CD8-positive, alpha-beta memory T cell (primary cell): Measurements from ENCODE around the gene COLEC11. TPM values are rescaled to one million over a fixed set of nuclear protein-coding genes. Genes with fewer than 3 reads are reported as not detected.
A peak's percentile ranks its signal among the peaks of the same experiment; 100 is the strongest.
"Not testable (repeated sequence)": the region's sequence is repeated elsewhere in the genome, so short reads cannot be mapped to it uniquely, and the experiment has no call there.

ENCODE experiments used
- CTCF ChIA-PET: fragments of 350-600 bp; sonication (Branson Sonifier 250); formaldehyde crosslinking; loops from one replicate; lab custom pipeline; 2021; ENCODE audit warnings: antibody characterized with exemption; lab: Charles Lee
- POLR2A ChIA-PET: fragments of 350-600 bp; sonication (Branson Sonifier 250); formaldehyde crosslinking; loops from one replicate; lab custom pipeline; 2021; ENCODE audit warnings: antibody characterized with exemption; lab: Charles Lee
- DNase-seq, 5 donors: peaks; one replicate each; pipeline versions ENCODE4 v3.0.0 to v3.0.0-alpha.2; 2020 to 2022; ENCODE audit warnings: mixed read lengths in 1 of 5
- H3K27ac ChIP-seq: one replicate; pipeline ENCODE4 v1.7.0; 2013; ENCODE audit warnings: low read depth, mild to moderate bottlenecking, low read length, moderate library complexity
- H3K27me3 ChIP-seq: 2 replicates; pipeline ENCODE4 v1.7.0; 2013; ENCODE audit warnings: low read length, mild to moderate bottlenecking; ENCODE audit not compliant: insufficient read depth, poor library complexity, severe bottlenecking
- H3K36me3 ChIP-seq: 2 replicates; pipeline ENCODE4 v1.7.0; 2013; ENCODE audit warnings: mild to moderate bottlenecking, low read length, moderate library complexity; ENCODE audit not compliant: insufficient read depth
- H3K4me1 ChIP-seq: 2 replicates; pipeline ENCODE4 v1.7.0; 2013; ENCODE audit warnings: mild to moderate bottlenecking, low read length, moderate library complexity; ENCODE audit not compliant: insufficient read depth
- H3K4me3 ChIP-seq: 2 replicates; pipeline ENCODE4 v1.7.0; 2013; ENCODE audit warnings: mild to moderate bottlenecking, low read length
- H3K9me3 ChIP-seq: 2 replicates; pipeline ENCODE4 v1.7.0; 2013; ENCODE audit warnings: mild to moderate bottlenecking, low read length
- H3K27ac Mint-ChIP-seq, 8 donors: one replicate each; pipeline ENCODE4 v1.8.0; 2020 to 2021; ENCODE audit warnings: mixed read lengths in 8 of 8, mild to moderate bottlenecking in 6 of 8, inconsistent platforms in 3 of 8, moderate library complexity in 3 of 8
- H3K27me3 Mint-ChIP-seq, 2 donors: one replicate each; pipeline ENCODE4 v1.8.0; 2020 to 2021; ENCODE audit warnings: mixed read lengths in 2 of 2, mild to moderate bottlenecking in 1 of 2, moderate library complexity in 1 of 2
- H3K36me3 Mint-ChIP-seq, 3 donors: one replicate each; pipeline ENCODE4 v1.8.0; 2020 to 2021; ENCODE audit warnings: mixed read lengths in 3 of 3, inconsistent platforms in 1 of 3, mild to moderate bottlenecking in 1 of 3
- H3K4me1 Mint-ChIP-seq, 3 donors: one replicate each; pipeline ENCODE4 v1.8.0; 2020 to 2021; ENCODE audit warnings: mixed read lengths in 3 of 3, inconsistent platforms in 1 of 3, mild to moderate bottlenecking in 1 of 3
- H3K4me3 Mint-ChIP-seq, 7 donors: one replicate each; pipeline ENCODE4 v1.8.0; 2020 to 2021; ENCODE audit warnings: mixed read lengths in 7 of 7, mild to moderate bottlenecking in 6 of 7, moderate library complexity in 4 of 7, inconsistent platforms in 2 of 7
- H3K9me3 Mint-ChIP-seq, 5 donors: one replicate each; pipeline ENCODE4 v1.8.0; 2020 to 2022; ENCODE audit warnings: mixed read lengths in 5 of 5, mild to moderate bottlenecking in 3 of 5, moderate library complexity in 2 of 5, inconsistent platforms in 1 of 5
- polyA plus RNA-seq: library from polyadenylated mRNA; unstranded; fragments of 300-500 nt; fragmentation: Illumina TruSeq; gene quantifications from one replicate; pipeline ENCODE4 v1.2.3, GENCODE V29; 2021
- total RNA-seq, 2 experiments: library from RNA; stranded (reverse); gene quantifications; one replicate each; pipeline ENCODE4 v1.2.3, GENCODE V29; 2021

Gene COLEC11
- total and polyA plus RNA-seq, 3 experiments from 2014 or later: 0.24 to 0.29 TPM; not detected in 1

DNA sequence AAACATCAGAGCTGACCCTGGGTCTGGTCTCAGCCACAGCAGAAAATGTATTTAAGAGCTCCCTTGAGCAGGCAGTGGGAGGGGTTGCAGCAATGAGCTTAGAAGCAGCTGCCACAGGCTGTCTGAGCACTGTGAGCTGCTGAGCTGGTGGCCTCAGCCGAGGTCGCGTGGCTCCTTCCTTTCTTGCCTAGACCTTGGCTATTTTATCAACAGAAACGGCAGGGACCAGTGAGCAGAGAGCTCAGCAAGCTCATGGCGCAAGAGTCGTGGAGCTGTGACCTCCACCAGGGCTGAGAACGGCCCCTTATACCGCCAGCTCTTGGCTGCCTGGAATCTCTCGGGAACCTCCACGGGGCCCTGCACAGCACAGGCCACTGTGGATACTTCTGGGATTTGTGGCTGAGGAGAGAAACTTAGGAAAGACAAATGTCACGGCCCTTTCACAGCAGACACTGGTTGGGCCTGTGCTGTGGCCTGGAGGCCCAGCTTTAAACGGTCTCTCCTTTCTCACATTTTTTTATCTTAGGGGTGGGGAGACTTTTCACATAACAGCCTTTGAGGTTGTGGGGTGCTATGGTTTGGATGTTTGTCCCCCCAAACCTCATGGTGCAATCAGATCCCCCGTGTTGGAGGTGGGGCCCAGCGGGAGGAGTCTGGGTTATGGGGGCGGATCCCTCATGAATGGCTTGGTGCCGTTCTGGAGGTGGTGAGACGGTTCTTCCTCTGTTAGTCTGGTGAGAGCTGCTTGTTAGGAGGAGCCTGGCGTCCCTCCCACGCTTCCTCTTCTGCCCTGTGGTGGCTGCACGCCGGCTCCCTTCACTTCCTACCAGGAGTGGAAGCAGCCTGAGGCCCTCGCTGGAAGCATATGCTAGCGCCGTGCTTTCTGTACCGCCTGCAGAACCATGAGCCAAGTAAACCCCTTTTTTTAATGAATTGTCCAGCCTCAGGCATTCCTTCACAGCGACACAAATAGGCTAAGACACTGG is 64.8 kb downstream of the COLEC11 start:
- Mint-ChIP-seq H3K27ac (peak overlapping the region in 2 of 8 donors; percentile 58 to 63), H3K9me3 (no peaks in the 10 kb centered on the region), H3K4me1 (peaks cover 3 to 12% (median 4%) of the 10 kb centered on the region in 3 donors), H3K27me3 (no peaks in the 10 kb centered on the region), H3K36me3 (no peaks in the 10 kb centered on the region), H3K4me3 (no peak overlapping the region)
- Histone ChIP-seq H3K36me3 (no peaks in the 10 kb centered on the region), H3K27ac (no peak overlapping the region), H3K27me3 (no peaks in the 10 kb centered on the region), H3K4me1 (no peaks in the 10 kb centered on the region), H3K9me3 (no peaks in the 10 kb centered on the region), H3K4me3 (no peak overlapping the region)
- POLR2A ChIA-PET: no interaction called here
- CTCF ChIA-PET: interaction anchor here (0.6 kb wide), 1 partner anchor 8 kb away, joined by 3 read pairs; no protein-coding TSS in a partner anchor
- no peak for DNase-seq

DNA sequence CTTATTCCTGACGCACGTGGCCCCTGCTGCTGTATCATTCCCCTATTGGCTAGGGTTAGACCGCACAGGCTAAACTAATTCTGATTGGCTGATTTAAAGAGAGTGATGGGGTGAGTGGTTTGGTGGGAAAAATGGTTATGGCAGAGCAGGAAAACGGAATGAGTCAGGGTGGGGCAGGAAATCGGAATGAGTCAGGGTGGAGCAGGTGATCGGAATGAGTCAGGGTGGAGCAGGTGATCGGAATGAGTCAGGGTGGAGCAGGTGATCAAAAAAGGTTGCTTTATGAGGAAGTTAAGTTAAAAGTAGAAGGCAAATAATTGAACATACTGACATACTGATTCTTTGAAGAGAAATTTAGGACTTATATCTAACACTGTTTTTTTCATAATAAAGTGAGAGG is 65.7 kb downstream of the COLEC11 start:
- H3K4me1 ChIP-seq, H3K9me3 Mint-ChIP-seq, H3K27ac ChIP-seq, H3K4me3 Mint-ChIP-seq, H3K9me3 ChIP-seq, DNase-seq, H3K27me3 ChIP-seq, H3K4me3 ChIP-seq, H3K36me3 ChIP-seq, POLR2A ChIA-PET, H3K36me3 Mint-ChIP-seq, H3K27me3 Mint-ChIP-seq: not testable (repeated sequence)
- Mint-ChIP-seq H3K4me1 (peaks cover 3 to 12% (median 4%) of the 10 kb centered on the region in 3 donors), H3K27ac (peak overlapping the region in 3 of 8 donors; percentile 2 to 91 (median 4))
- CTCF ChIA-PET: interaction anchor here (1.0 kb wide), 1 partner anchor 10 kb away, joined by 3 read pairs; no protein-coding TSS in a partner anchor

- H3K4me1 Mint-ChIP-seq: peaks cover 3 to 12% (median 4%) of the 10 kb centered on the region in 3 donors
- Histone ChIP-seq H3K4me3 (no peak overlapping the region), H3K27me3 (no peaks in the 10 kb centered on the region), H3K27ac (no peak overlapping the region), H3K36me3 (no peaks in the 10 kb centered on the region), H3K9me3 (no peaks in the 10 kb centered on the region), H3K4me1 (no peaks in the 10 kb centered on the region)
- POLR2A ChIA-PET: no interaction called here
- DNase-seq: no peak
- no peaks in the 10 kb centered on the region for H3K36me3 Mint-ChIP-seq
- H3K9me3 Mint-ChIP-seq: no peaks in the 10 kb centered on the region
- H3K27me3 Mint-ChIP-seq: no peaks in the 10 kb centered on the region
- CTCF ChIA-PET: interaction anchor here (1.0 kb wide), 1 partner anchor 11 kb away, joined by 3 read pairs; no protein-coding TSS in a partner anchor
- no peak overlapping the region for H3K4me3 Mint-ChIP-seq
- no peak overlapping the region for H3K27ac Mint-ChIP-seq
Measured at GRCh38 chr2:3661149-3661660, 66.3 kb downstream of the COLEC11 start.

- no peak for DNase-seq
- ChIA-PET POLR2A (no interaction called here), CTCF (no interaction called here)
- Mint-ChIP-seq H3K27me3 (no peaks in the 10 kb centered on the region), H3K36me3 (no peaks in the 10 kb centered on the region), H3K4me1 (peaks cover 3 to 12% (median 4%) of the 10 kb centered on the region in 3 donors), H3K4me3 (no peak overlapping the region), H3K9me3 (no peaks in the 10 kb centered on the region), H3K27ac (peak overlapping the region in 1 of 8 donors; percentile 43)
- no peaks in the 10 kb centered on the region for H3K4me1 ChIP-seq
- no peaks in the 10 kb centered on the region for H3K9me3 ChIP-seq
- H3K27me3 ChIP-seq: no peaks in the 10 kb centered on the region
- no peaks in the 10 kb centered on the region for H3K36me3 ChIP-seq
- no peak overlapping the region for H3K4me3 ChIP-seq
- no peak overlapping the region for H3K27ac ChIP-seq
Measured at GRCh38 chr2:3662239-3662638, 67.3 kb downstream of the COLEC11 start.

DNA sequence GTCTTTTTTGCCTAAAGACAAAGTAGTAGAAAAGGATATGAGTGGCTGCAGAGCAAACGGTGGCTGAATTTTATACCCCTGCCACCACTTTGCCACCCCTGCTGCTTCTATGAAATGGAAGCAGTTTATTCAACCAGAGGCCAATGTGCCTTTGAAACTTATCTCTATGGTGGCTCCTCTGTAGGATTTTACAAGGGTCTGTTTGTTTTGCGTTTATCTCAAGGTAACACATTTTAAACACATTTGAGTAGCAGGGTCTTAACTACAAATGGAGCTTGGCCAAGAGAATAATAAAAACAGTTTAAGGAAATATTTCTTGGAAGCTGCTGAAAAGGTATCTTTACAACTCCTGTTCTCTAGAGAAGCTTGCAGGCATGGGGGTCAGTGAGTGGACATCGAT is 69.2 kb downstream of the COLEC11 start:
- no peaks in the 10 kb centered on the region for H3K36me3 Mint-ChIP-seq
- no peak overlapping the region for H3K27ac ChIP-seq
- no peak overlapping the region for H3K4me3 ChIP-seq
- H3K27ac Mint-ChIP-seq: no peak overlapping the region
- no peaks in the 10 kb centered on the region for H3K4me1 ChIP-seq
- H3K9me3 ChIP-seq: no peaks in the 10 kb centered on the region
- no peak for DNase-seq
- no peaks in the 10 kb centered on the region for H3K9me3 Mint-ChIP-seq
- peaks cover 3 to 12% (median 4%) of the 10 kb centered on the region in 3 donors for H3K4me1 Mint-ChIP-seq
- H3K36me3 ChIP-seq: no peaks in the 10 kb centered on the region
- peaks cover 3 to 6% of the 10 kb centered on the region in 2 donors for H3K27me3 Mint-ChIP-seq
- no peak overlapping the region for H3K4me3 Mint-ChIP-seq
- no peaks in the 10 kb centered on the region for H3K27me3 ChIP-seq
- ChIA-PET CTCF (no interaction called here), POLR2A (no interaction called here)

DNA sequence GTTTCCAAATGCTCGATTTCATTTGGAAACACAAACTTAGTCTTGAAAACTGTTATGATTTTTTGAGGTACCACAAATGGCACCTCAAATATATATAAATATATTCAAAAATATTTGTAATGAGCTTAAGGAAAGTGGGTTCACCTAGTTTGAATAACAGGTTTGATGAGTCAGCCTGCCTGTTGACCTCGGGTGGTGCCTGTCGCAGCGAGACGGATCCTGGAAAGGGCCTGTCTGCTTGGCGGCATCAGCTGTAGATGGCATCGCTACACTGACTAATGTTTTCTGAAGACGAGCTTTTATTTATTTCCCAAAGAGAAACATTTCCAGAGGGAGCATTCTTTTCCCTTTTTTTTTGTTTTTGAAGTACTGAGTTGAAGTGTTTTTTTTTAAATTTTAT is 70.0 kb downstream of the COLEC11 start:
- Mint-ChIP-seq H3K27me3 (peaks cover 5 to 11% of the 10 kb centered on the region in 2 donors), H3K9me3 (no peaks in the 10 kb centered on the region), H3K27ac (no peak overlapping the region), H3K4me1 (peaks cover 3 to 10% (median 4%) of the 10 kb centered on the region in 3 donors), H3K36me3 (no peaks in the 10 kb centered on the region), H3K4me3 (no peak overlapping the region)
- Histone ChIP-seq H3K9me3 (no peaks in the 10 kb centered on the region), H3K36me3 (no peaks in the 10 kb centered on the region), H3K4me1 (no peaks in the 10 kb centered on the region), H3K27ac (no peak overlapping the region), H3K4me3 (no peak overlapping the region), H3K27me3 (no peaks in the 10 kb centered on the region)
- no peak for DNase-seq
- ChIA-PET POLR2A (no interaction called here), CTCF (no interaction called here)

GRCh38 chr2:3665886-3666612 is 71.1 kb downstream of the COLEC11 start:
- Histone ChIP-seq H3K4me3 (no peak overlapping the region), H3K4me1 (no peaks in the 10 kb centered on the region), H3K27ac (no peak overlapping the region), H3K27me3 (no peaks in the 10 kb centered on the region), H3K9me3 (no peaks in the 10 kb centered on the region), H3K36me3 (no peaks in the 10 kb centered on the region)
- Mint-ChIP-seq H3K36me3 (no peaks in the 10 kb centered on the region), H3K27me3 (peaks cover 5 to 17% of the 10 kb centered on the region in 2 donors), H3K9me3 (no peaks in the 10 kb centered on the region), H3K27ac (no peak overlapping the region), H3K4me3 (no peak overlapping the region), H3K4me1 (peaks cover 0 to 3% (median 0%) of the 10 kb centered on the region in 3 donors)
- DNase-seq: no peak
- ChIA-PET POLR2A (no interaction called here), CTCF (interaction anchor here (0.9 kb wide), 1 partner anchor 14 kb away, joined by 3 read pairs; no protein-coding TSS in a partner anchor)
